HG03460 (cell line): ENCODE data around the gene PLEKHG7.
"Not testable (repeated sequence)": the region's sequence is repeated elsewhere in the genome, so short reads cannot be mapped to it uniquely, and the experiment has no call there.

Experiments used
- ATAC-seq: cut with Tn5 transposase; IDR thresholded peaks from one replicate; pipeline ENCODE4 v1.9.1; 2021; ENCODE audit not compliant: unreplicated experiment

Gene PLEKHG7

DNA sequence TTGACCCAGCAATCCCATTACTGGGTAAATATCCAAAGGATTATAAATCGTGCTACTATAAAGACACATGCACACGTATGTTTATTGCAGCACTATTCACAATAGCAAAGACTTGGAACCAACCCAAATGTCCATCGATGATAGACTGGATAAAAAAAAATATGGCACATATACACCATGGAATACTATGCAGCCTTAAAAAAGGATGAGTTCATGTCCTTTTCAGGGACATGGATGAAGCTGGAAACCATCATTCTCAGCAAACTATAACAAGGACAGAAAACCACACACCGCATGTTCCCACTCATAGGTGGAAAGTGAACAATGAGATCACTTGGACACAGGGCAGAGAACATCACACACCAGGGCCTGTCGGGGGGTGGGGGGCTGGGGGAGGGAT, 91.6 kb downstream of the PLEKHG7 start:
- ATAC-seq = not testable (repeated sequence)

DNA sequence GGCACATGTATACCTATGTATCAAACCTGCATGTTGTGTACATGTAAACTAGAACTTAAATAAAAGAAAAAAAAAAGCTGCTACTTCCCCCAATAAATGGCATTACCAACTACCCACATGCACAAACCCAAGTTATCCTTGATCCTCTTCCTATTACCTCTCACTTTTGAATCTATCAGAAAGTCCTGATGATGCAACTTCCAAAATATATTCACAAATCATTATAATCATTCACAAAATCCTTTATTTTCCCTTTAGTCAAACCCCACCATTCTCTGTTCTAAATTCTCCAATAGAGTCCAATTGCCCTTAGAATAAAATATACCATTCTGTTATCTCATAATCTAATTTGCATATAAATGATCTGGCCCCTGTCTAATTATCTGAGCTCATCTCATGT, 92.0 kb downstream of the PLEKHG7 start:
- no peak for ATAC-seq

DNA sequence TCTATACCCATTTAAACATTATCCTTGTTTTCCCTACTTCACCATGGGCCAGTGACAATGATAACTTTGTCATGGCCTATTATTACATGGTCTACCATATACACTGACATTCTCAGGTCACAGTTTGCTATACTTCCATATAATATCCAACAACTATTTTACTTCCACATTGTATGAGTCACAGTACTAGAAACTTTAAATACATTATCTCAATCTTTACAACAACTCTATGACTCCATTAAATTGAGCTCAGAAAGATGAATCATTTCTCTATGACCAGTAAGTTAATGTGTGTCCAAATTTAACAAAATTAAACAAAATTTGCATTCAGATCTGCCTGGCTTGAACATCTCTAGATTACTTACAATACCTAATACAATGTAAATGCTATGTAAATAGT, 93.9 kb downstream of the PLEKHG7 start:
- no peak for ATAC-seq

DNA sequence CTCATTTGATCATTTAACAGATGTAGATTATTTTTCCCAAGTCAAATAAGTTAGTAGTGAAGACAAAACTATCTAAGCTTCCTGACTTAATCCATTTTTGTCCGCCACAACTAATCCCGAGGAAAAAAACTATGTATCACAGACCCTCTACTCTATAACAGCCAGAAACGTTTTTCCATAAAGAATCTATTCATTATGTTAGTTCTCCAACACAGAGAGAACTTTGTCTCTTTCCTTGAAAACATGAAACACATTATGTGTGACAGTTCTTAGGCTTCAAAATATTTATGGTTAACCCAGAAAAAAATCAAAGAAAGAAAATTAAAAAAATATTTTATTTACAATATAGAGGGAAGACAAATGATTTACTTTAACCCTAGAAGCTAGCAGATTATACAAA, 100.1 kb downstream of the PLEKHG7 start:
- ATAC-seq = no peak

DNA sequence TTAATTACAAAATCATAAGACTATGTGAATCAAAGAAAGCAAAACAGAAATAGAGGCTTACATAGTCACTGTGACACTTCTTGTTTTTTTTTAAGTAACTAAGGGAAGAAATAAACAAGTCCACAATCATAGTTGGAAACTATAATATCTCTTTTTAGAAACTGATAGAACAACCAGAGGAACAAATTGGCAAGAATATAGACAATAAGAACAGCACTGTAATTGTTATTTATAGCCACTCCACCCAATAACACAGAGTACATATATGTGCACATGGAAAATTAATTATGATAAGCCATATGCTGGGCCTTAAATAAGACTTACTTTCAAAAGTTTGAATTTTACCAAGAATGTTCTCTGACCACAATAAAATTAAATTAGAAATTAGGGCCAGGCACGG, 101.1 kb downstream of the PLEKHG7 start:
- ATAC-seq = no peak

DNA sequence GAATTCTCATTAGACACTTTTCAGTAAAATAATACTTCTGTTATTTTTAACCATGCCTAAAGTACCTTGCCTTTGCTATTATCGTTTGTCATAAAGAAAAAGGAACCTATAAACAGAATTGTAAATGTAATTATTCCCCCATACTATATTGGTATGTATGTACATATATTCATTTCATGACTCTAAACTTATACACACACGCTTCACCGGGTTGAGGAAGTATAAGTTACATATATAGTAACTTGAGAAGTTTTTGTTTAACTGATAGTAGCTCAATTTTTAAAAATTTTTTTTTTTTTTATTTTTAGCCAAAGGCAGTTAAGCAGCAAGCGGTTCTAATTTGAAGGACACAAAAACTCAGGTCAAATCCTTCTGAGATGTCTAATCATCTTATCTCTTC, 107.6 kb downstream of the PLEKHG7 start:
- ATAC-seq = peak; percentile 97

DNA sequence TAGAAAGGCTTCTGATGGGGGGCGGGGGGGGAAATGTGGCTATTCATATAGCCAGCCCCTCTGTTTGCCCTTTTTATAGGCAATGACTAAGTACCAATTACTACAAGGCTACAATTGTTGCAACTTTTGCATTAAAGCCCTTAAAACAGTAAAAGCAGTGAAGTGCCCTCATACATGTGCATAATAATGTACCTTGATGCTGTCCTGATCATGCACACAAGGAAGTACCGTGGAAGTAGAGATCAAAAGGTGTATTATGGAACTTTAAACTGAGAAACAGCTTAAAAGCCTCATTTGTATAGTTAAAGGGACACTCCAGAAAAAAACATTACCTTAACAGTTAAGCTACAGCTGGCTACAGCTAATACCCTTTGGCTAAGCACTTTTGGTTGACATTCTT, 111.8 kb downstream of the PLEKHG7 start:
- ATAC-seq = no peak

DNA sequence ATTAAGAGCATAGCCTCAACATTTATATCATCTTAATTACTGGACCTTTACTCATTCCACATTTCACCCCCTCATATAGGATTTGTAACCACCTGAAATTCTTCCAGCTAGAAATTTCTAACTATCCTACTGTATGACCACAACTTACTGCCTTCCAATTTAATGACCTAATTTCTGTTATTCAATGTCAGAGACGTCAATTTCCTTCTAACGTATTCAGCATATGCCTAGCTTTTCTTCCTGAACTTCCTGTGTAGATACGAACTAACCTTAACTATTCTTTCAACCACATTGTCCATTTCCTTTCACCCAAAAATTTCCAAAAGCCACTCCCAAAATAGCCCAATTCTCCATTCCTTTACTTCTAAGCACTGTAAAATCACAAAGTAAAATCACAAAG, 118.4 kb downstream of the PLEKHG7 start:
- no peak for ATAC-seq
